Gastrocnemius medialis (tissue), 4 donors: Measurements from ENCODE around the gene SHROOM3. TPM values are rescaled to one million over a fixed set of nuclear protein-coding genes. Genes with fewer than 3 reads are reported as not detected.

ENCODE experiments used
- ATAC-seq, 2 donors: fragments of 150-250 bp; one replicate each; pipeline ENCODE4 v1.9.1; 2016
- DNase-seq, 2 donors: peaks; one replicate each; pipeline ENCODE4 v3.0.0-alpha.2; 2019
- H3K27ac ChIP-seq, 4 donors: fragments of 200-600 bp; sonication (generic); 1 replicate in 1 of 4; 2 replicates in 3 of 4; pipeline ENCODE4 v1.5.1; 2016 to 2018; ENCODE audit warnings: mild to moderate bottlenecking in 2 of 4, moderate library complexity in 1 of 4
- H3K27me3 ChIP-seq, 3 donors: fragments of 200-600 bp; sonication (generic) in 2 of 3; 1 replicate in 1 of 3; 2 replicates in 2 of 3; pipeline versions ENCODE4 v1.5.1 to v1.6.0; 2016 to 2019; ENCODE audit warnings: mild to moderate bottlenecking in 1 of 3, moderate library complexity in 1 of 3
- H3K36me3 ChIP-seq, 2 donors: fragments of 200-600 bp; sonication (generic) in 1 of 2; one replicate each; pipeline ENCODE4 v1.5.1; 2017 to 2018
- H3K4me1 ChIP-seq, 2 donors: fragments of 200-600 bp; sonication (generic) in 1 of 2; one replicate each; pipeline ENCODE4 v1.5.1; 2016 to 2017; ENCODE audit warnings: mild to moderate bottlenecking in 2 of 2
- H3K4me3 ChIP-seq, 4 donors: fragments of 200-600 bp; sonication (generic) in 3 of 4; 1 replicate in 1 of 4; 2 replicates in 3 of 4; pipeline ENCODE4 v1.5.1; 2016 to 2019; ENCODE audit warnings: mild to moderate bottlenecking in 2 of 4
- H3K9me3 ChIP-seq, 3 donors: fragments of 200-600 bp; sonication (generic) in 2 of 3; 1 replicate in 1 of 3; 2 replicates in 2 of 3; pipeline ENCODE4 v1.5.1; 2016 to 2019
- CTCF ChIP-seq, 5 experiments: fragments of 450-650 bp in 3 of 5; fragments of 200-600 bp in 2 of 5; sonication (generic) in 2 of 5; IDR thresholded peaks in 4 of 5; conservative IDR thresholded peaks in 1 of 5; 1 replicate in 4 of 5; 2 replicates in 1 of 5; pipeline ENCODE4 v1.5.1; 2016 to 2019; ENCODE audit warnings: antibody characterized with exemption in 5 of 5, mild to moderate bottlenecking in 3 of 5, moderate library complexity in 3 of 5
- POLR2A ChIP-seq, 2 donors: fragments of 450-650 bp; IDR thresholded peaks; one replicate each; pipeline ENCODE4 v1.6.1; 2017; ENCODE audit warnings: antibody characterized with exemption in 2 of 2, mild to moderate bottlenecking in 2 of 2, moderate library complexity in 2 of 2
- in situ Hi-C, 4 donors: fragments of 200-750 bp; cut with MboI; loops; one replicate each; pipeline versions ENCODE4 v1.15.0 to v1.8.0; 2017; ENCODE audit warnings: low sequenced_read_pairs in 4 of 4
- intact Hi-C: fragments of 100-400 bp; cut with DNase I; formaldehyde crosslinking; loops from one replicate; pipeline ENCODE4 v1.15.1; 2023; ENCODE audit warnings: low total_unique reads
- total RNA-seq, 4 donors: library from RNA; depleted of rRNA; stranded (reverse); fragments of >200 nt; gene quantifications; one replicate each; pipeline versions ENCODE4 v1.1.0 to v1.2.3, GENCODE V29; 2016

SHROOM3 gene
- total RNA-seq, 4 donors from 2014 or later = 0.20 to 1.7 (median 0.98) TPM

GRCh38 chr4:76492055-76492454, 57.0 kb downstream of the SHROOM3 start:
- H3K27ac ChIP-seq = no peak overlapping the region
- intact Hi-C loops = no loop called here
- no peaks in the 10 kb centered on the region for H3K4me1 ChIP-seq
- no peaks in the 10 kb centered on the region for H3K36me3 ChIP-seq
- in situ Hi-C loops = no loop called here
- no peaks in the 10 kb centered on the region for H3K27me3 ChIP-seq
- no peak overlapping the region for H3K4me3 ChIP-seq
- no peak for TF ChIP-seq POLR2A (IDR thresholded peaks at IDR 0.05)
- TF ChIP-seq CTCF (IDR thresholded peaks at IDR 0.05 in 4 of 5, conservative IDR thresholded peaks at IDR 0.05 in 1 of 5) = no peak
- no peaks in the 10 kb centered on the region for H3K9me3 ChIP-seq
- no peak for DNase-seq
- ATAC-seq = no peak

DNA sequence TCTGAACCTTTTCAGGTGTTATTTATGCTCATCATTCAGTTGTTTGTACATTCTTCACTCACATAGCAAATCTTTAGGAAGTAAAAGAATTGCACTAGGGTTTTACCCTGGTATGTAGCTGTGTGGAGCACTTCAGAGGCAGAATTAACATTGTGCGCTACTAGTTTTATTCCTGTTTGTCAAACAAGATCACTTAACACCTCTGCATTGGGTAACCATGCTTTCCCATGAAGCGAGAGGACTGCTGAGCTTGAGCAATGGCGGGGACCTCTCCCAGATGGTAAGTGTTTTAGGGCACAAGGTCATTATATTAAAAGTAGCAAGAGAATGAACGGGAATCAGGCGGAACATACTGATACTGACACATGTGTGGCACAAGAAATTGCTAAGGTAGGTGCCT, 59.2 kb downstream of the SHROOM3 start:
- Histone ChIP-seq H3K36me3 (no peaks in the 10 kb centered on the region), H3K27ac (no peak overlapping the region), H3K4me1 (no peaks in the 10 kb centered on the region), H3K4me3 (no peak overlapping the region), H3K9me3 (no peaks in the 10 kb centered on the region), H3K27me3 (no peaks in the 10 kb centered on the region)
- in situ Hi-C loops = no loop called here
- DNase-seq (no peak), ATAC-seq (no peak)
- TF ChIP-seq CTCF (IDR thresholded peaks at IDR 0.05 in 4 of 5, conservative IDR thresholded peaks at IDR 0.05 in 1 of 5) = no peak
- no peak for TF ChIP-seq POLR2A (IDR thresholded peaks at IDR 0.05)
- intact Hi-C loops = no loop called here

- Histone ChIP-seq H3K9me3 (no peaks in the 10 kb centered on the region), H3K36me3 (no peaks in the 10 kb centered on the region), H3K27me3 (no peaks in the 10 kb centered on the region), H3K27ac (no peak overlapping the region), H3K4me3 (no peak overlapping the region), H3K4me1 (no peaks in the 10 kb centered on the region)
- intact Hi-C loops = no loop called here
- TF ChIP-seq POLR2A (IDR thresholded peaks at IDR 0.05) (no peak), CTCF (IDR thresholded peaks at IDR 0.05 in 4 of 5, conservative IDR thresholded peaks at IDR 0.05 in 1 of 5) (no peak)
- in situ Hi-C loops = no loop called here
- no peak for ATAC-seq
- DNase-seq = no peak
Observed at GRCh38 chr4:76494871-76495590, 60.0 kb downstream of the SHROOM3 start.

- Histone ChIP-seq H3K4me1 (no peaks in the 10 kb centered on the region), H3K27me3 (no peaks in the 10 kb centered on the region), H3K27ac (no peak overlapping the region), H3K9me3 (no peaks in the 10 kb centered on the region), H3K36me3 (no peaks in the 10 kb centered on the region), H3K4me3 (no peak overlapping the region)
- intact Hi-C loops = no loop called here
- in situ Hi-C loops = no loop called here
- DNase-seq (no peak), ATAC-seq (no peak)
- TF ChIP-seq CTCF (IDR thresholded peaks at IDR 0.05 in 4 of 5, conservative IDR thresholded peaks at IDR 0.05 in 1 of 5) (no peak), POLR2A (IDR thresholded peaks at IDR 0.05) (no peak)
Observed at GRCh38 chr4:76498550-76498949, 63.5 kb downstream of the SHROOM3 start.

DNA sequence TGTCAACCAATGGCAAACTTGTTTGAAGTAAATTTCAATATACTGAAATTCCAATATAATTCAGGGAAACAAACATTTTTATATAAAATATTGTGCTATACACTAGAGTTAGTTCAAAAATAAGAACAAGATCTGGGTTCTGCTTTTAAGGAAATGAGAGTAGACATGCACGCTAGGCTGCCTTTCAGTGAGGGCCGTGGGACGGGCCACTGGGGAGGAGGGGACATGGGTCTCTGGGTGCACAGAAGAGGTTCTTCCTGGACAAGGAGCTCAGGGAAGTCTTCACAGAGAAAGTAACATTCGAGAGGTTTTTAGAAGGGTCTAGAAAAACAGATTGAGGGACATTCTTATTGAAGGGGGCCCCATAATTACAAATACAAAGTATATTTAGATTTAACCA, 64.4 kb downstream of the SHROOM3 start:
- ATAC-seq = no peak

More for the DNA sequence above, 64.4 kb downstream of the SHROOM3 start:
- H3K4me3 ChIP-seq = no peak overlapping the region
- no peak for TF ChIP-seq CTCF (IDR thresholded peaks at IDR 0.05 in 4 of 5, conservative IDR thresholded peaks at IDR 0.05 in 1 of 5)
- no peak for TF ChIP-seq POLR2A (IDR thresholded peaks at IDR 0.05)
- no peak overlapping the region for H3K27ac ChIP-seq
- H3K36me3 ChIP-seq = no peaks in the 10 kb centered on the region
- no peaks in the 10 kb centered on the region for H3K4me1 ChIP-seq
- intact Hi-C loops = no loop called here
- H3K9me3 ChIP-seq = no peaks in the 10 kb centered on the region
- no peaks in the 10 kb centered on the region for H3K27me3 ChIP-seq
- no peak for DNase-seq
- in situ Hi-C loops = no loop called here
